Neural progenitor cell (in vitro differentiated cells): ENCODE results near the gene VOPP1.

Experiments used
- CTCF ChIP-seq: fragments of 200-600 bp; sonication (generic); IDR thresholded peaks from 2 replicates; pipeline ENCODE4 v1.5.1; 2017; ENCODE audit warnings: antibody characterized with exemption, mild to moderate bottlenecking
- EZH2 ChIP-seq: fragments of 200-600 bp; sonication (generic); IDR thresholded peaks from 2 replicates; pipeline ENCODE4 v1.6.1; 2017; ENCODE audit warnings: antibody characterized with exemption, mild to moderate bottlenecking, moderate library complexity
- EZH2phosphoT487 ChIP-seq: fragments of 200-600 bp; sonication (generic); IDR thresholded peaks from 2 replicates; pipeline ENCODE4 v1.6.1; 2017; ENCODE audit warnings: antibody characterized with exemption

GRCh38 chr7:55436457-55436856 is 135.8 kb downstream of the VOPP1 start:
- TF ChIP-seq CTCF (no peak), EZH2 (no peak), EZH2phosphoT487 (no peak)
